ENCODE measurements around the gene HDAC4. TPM values are rescaled to one million over a fixed set of nuclear protein-coding genes. Genes with fewer than 3 reads are reported as not detected.

HDAC4 gene
- polyA plus RNA-seq, 1 experiment, result 8.9 TPM

DNA sequence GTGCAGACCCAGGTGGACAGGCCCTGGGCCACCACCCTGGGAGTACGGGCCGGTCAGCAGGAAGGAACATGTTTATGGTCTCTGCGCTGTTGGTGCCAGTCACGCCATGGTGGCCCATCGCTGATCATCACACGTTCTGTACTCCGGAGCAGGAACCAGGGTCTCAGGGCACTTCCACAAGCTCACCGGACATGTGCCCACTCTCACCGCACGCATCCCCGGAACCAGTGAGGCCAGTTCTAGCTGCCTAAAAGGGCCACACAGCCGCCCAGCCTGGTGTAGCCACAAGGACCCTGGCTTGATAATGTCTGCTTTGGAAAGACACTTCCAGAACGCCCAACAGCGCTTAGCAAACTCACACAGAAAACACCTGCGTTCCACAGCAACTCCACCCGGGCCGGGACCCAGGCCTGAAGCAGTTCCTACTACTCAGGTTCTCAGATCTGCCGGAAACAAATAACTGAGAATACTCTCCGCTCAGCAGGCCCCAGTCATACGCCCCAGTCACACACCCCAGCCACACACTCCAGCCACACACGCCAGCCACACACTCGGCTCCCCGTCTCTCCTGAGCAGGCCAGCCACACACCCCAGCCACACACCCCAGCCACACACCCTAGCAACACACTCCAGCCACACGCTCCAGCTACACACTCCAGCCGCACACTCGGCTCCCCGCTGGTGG is 123.3 kb downstream of the HDAC4 start:
- H3K9me3 ChIP-seq (ENCODE audit: control insufficient read depth, insufficient read depth, low read length), result no peaks in the 10 kb centered on the region; the same call in 1 of the 2 replicates
- no peak overlapping the region for H3K27ac ChIP-seq (ENCODE audit: low read depth, low read length)
- ChIA-PET POLR2A (no interaction called here), CTCF (no interaction called here)
- no peaks in the 10 kb centered on the region for H3K27me3 ChIP-seq (ENCODE audit: control insufficient read depth, insufficient read depth, low read length)
- no peak overlapping the region for H3K4me3 ChIP-seq (ENCODE audit: low read depth, low read length)
- no peak for DNase-seq (ENCODE audit: low read depth, low spot score)
- TF ChIP-seq, protein P1, sequence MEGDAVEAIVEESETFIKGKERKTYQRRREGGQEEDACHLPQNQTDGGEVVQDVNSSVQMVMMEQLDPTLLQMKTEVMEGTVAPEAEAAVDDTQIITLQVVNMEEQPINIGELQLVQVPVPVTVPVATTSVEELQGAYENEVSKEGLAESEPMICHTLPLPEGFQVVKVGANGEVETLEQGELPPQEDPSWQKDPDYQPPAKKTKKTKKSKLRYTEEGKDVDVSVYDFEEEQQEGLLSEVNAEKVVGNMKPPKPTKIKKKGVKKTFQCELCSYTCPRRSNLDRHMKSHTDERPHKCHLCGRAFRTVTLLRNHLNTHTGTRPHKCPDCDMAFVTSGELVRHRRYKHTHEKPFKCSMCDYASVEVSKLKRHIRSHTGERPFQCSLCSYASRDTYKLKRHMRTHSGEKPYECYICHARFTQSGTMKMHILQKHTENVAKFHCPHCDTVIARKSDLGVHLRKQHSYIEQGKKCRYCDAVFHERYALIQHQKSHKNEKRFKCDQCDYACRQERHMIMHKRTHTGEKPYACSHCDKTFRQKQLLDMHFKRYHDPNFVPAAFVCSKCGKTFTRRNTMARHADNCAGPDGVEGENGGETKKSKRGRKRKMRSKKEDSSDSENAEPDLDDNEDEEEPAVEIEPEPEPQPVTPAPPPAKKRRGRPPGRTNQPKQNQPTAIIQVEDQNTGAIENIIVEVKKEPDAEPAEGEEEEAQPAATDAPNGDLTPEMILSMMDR (IDR thresholded peaks at IDR 0.05; ENCODE audit: low read depth, low read length), result no peak

DNA sequence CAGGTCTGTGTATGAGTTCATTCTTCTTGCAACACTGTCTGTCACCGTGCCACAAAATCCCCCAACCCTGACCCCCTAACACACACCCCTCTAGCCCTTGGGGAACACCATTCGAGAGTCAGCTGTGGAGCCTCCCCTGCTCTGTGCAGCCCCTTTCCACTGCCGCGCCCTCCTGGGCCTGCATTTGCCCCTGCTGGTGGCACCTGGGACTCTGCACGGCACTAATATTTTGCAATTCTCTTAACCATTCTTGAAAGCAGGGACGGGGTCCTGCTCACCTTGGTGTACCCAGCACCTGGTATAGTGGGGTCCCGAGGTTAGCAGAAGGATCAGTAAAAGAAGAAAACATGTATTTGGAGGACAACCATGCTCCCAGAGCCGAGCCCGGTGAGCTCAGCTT is 124.0 kb downstream of the HDAC4 start:
- Histone ChIP-seq H3K27me3 (ENCODE audit: control insufficient read depth, insufficient read depth, low read length) (no peaks in the 10 kb centered on the region), H3K9me3 (ENCODE audit: control insufficient read depth, insufficient read depth, low read length) (no peaks in the 10 kb centered on the region; the same call in 1 of the 2 replicates), H3K4me3 (ENCODE audit: low read depth, low read length) (no peak overlapping the region), H3K27ac (ENCODE audit: low read depth, low read length) (no peak overlapping the region)
- ChIA-PET CTCF (no interaction called here), POLR2A (no interaction called here)
- no peak for DNase-seq (ENCODE audit: low read depth, low spot score)
- TF ChIP-seq, protein P1 (IDR thresholded peaks at IDR 0.05; ENCODE audit: low read depth, low read length), result 0 out of 2 replicates have a peak, but pooled peaks have one; percentile 10

DNA sequence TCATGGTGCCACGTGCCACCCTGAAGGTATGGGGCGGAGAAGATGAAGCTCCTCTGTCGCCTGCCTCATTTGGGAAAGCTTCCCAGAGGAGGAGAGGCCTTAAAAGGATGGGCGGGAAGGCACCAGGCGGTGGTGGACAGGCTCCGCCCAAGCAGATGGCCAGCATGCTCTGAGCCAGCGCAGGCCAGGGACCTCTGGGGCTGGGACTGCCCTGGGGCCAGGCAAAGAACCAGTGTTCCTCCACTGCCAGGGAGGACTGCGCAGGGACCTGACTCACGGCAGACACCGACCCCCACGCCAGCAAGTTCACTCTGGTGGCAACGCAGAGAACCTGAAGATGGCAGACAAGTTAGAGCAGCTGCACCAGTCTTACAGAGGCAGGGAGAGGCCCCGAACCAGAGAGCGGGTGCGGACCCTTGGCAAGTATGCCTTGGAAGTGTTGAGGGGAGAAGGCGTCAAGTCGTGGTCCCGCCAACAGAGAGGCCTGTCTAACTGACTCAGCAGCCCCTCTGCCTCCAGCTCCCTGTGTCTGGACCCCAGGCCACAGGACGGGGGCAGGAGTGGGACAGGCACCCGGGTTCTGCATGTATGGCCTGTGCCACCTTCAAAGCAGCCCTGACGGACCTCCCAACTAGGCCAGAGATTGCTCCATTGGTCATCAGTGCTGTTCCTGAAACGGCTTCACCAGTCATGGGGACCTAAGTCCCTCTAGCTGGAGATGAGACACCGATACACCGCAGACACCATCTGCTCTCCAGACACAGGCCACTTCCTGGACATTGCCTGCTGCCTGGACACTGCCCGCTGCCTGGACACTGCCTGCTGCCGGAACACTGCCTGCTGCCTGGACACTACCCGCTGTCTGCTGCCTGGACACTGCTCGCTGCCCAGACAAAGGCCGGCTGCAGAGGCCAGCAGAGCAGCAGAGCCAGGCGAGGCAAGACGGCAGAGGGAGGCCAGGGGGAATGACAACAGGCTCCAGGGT is 124.7 kb downstream of the HDAC4 start:
- no peak for DNase-seq (ENCODE audit: low read depth, low spot score)
- Histone ChIP-seq H3K27ac (ENCODE audit: low read depth, low read length) (peak overlapping the region; percentile 94), H3K9me3 (ENCODE audit: control insufficient read depth, insufficient read depth, low read length) (no peaks in the 10 kb centered on the region; the same call in 1 of the 2 replicates), H3K4me3 (ENCODE audit: low read depth, low read length) (no peak overlapping the region), H3K27me3 (ENCODE audit: control insufficient read depth, insufficient read depth, low read length) (no peaks in the 10 kb centered on the region)
- POLR2A ChIA-PET, result interaction anchor here (1.6 kb wide), 1 partner anchor 53 kb away, joined by 6 read pairs; no protein-coding TSS in a partner anchor
- TF ChIP-seq, protein P1 (IDR thresholded peaks at IDR 0.05; ENCODE audit: low read depth, low read length), result no peak
- CTCF ChIA-PET, result no interaction called here

DNA sequence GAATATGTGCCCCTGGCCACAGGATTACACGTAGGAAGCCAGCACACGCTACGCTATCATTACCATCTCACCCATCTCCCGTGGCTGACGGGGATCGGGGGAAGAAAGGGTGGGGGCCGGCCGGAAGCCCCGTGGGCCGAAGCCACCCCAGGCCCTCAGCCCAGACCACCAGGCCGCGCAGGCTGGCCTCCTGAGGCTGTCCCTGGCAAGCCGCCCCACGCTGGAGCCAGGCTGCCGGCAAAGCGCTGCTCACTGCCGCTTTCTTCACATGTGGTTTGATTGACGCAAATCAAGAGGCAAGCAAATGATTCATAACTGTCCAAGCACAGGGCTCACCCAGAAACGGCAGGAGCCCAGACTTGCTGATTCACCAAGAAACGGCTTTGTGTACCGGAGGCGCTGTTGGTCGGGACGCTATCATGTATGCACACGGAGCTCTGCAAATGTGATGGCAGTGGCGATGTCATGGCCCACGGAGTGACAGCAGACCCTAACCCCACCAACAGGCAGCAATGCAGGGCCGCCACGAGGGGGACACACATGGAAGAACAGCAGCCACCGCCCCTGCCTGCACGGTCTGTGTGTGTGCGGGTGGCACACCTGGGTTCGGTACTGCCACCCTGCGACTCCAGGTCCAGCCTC is 125.7 kb downstream of the HDAC4 start:
- ChIA-PET POLR2A (interaction anchor here (1.6 kb wide), 1 partner anchor 54 kb away, joined by 6 read pairs; no protein-coding TSS in a partner anchor), CTCF (interaction anchor here (0.7 kb wide), 2 partner anchors 13 to 957 kb away, joined by 3 to 4 read pairs; no protein-coding TSS in a partner anchor)
- no peaks in the 10 kb centered on the region for H3K27me3 ChIP-seq (ENCODE audit: control insufficient read depth, insufficient read depth, low read length)
- peak overlapping the region; percentile 94 for H3K27ac ChIP-seq (ENCODE audit: low read depth, low read length)
- no peaks in the 10 kb centered on the region; the same call in 1 of the 2 replicates for H3K9me3 ChIP-seq (ENCODE audit: control insufficient read depth, insufficient read depth, low read length)
- peak; percentile 89 for DNase-seq (ENCODE audit: low read depth, low spot score)
- TF ChIP-seq, protein P1 (IDR thresholded peaks at IDR 0.05; ENCODE audit: low read depth, low read length), result peak; percentile 17
- peak overlapping the region; percentile 20; the same call in 1 of the 2 replicates for H3K4me3 ChIP-seq (ENCODE audit: low read depth, low read length)

All from AG04450 (cell line).